ENCODE measurements around the gene CHD5. TPM values are rescaled to one million over a fixed set of nuclear protein-coding genes. Genes with fewer than 3 reads are reported as not detected.

The CHD5 gene
- total RNA-seq, 6 experiments from 2014 or later, result not detected

DNA sequence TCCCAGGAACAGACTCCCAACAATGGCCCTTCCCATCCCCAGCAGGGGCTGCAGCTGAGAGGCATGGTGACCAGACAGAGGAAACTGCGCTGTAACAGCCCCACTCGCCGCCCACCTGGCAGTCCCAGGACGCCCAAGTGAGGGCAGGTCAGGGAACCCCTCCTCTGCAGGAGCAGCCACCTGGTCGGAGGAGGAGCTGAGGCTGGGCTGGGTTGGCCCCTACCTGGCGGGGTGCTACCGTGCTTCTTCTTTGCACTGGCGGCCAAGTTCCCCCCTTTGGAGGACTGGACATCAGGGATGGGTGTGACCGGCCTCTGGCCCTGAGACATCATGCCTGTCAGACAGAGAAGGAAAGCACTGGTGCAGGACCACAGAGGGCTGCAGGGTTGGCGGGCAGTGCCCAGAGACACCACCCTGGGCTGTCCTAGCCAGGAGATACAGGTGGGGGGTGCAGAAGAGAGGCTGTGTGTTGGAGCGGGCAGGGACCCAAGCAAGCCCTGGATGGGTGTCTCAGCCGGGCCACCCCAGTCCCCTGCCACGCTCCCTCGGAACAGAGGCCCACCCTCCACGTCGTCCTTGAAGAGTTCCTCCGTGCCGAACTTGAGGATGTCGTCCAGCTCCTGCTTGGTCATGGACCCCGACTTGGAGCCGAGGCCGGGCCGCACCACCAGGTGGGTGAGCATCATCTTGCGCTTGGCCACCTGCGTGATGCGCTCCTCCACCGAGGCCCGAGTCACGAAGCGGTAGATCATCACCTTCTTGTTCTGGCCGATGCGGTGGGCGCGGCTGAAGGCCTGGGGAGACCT, 51.6 kb downstream of the CHD5 start:
- Histone ChIP-seq H3K9me3 (no peaks in the 10 kb centered on the region), H3K27me3 (no peaks in the 10 kb centered on the region), H3K4me1 (no peaks in the 10 kb centered on the region), H3K4me3 (no peak overlapping the region), H3K36me3 (no peaks in the 10 kb centered on the region), H3K27ac (no peak overlapping the region)
- intact Hi-C loops (cut with DNase I), result no loop called here
- no peak for TF ChIP-seq POLR2A (IDR thresholded peaks at IDR 0.05)
- TF ChIP-seq CTCF (IDR thresholded peaks at IDR 0.05), result no peak
- WGBS (ENCODE audit: insufficient coverage, low coverage, low lambda C conversion rate, missing lambda C conversion rate), result 96% methylated on average over 10 of the region's 34 CpGs
- ATAC-seq (no peak), DNase-seq (peak in 2 of 3 donors; percentile 15 to 44)

DNA sequence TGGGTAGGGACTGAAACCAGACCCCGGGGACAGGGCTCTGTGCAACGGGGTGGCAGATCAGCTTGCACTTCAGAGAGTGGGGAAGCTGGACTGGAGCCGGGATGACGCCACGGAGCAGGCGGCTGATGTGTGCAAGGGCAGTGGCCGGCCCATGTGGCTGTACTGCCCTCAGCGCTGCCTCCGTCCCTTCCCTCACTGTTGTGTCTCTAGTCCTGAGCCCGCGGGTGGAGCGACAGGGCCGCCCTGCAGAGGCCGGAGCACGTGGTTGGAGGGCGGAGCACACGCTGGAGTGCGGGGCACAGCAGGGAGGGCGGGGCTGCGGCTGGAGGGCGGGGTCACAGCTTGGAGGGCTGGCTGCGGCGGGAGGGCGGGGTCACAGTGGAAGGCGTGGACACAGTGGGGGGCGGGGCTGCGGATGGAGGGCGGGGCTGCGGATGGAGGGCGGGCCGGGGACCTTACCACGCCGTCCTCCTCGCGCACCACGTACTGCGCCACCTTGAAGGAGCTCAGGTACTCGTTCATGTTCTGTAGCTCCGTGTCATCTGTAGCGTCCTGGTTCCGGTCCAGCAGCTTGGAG, 52.4 kb downstream of the CHD5 start:
- Histone ChIP-seq H3K4me3 (no peak overlapping the region), H3K27me3 (no peaks in the 10 kb centered on the region), H3K27ac (no peak overlapping the region), H3K9me3 (no peaks in the 10 kb centered on the region), H3K36me3 (no peaks in the 10 kb centered on the region), H3K4me1 (no peaks in the 10 kb centered on the region)
- intact Hi-C loops (cut with DNase I), result no loop called here
- 71% methylated on average over 2 of the region's 41 CpGs for WGBS (ENCODE audit: insufficient coverage, low coverage, low lambda C conversion rate, missing lambda C conversion rate)
- ATAC-seq, result peak; percentile 72 to 92 (median 84)
- DNase-seq, result peak; percentile 59 to 77 (median 67)
- no peak for TF ChIP-seq POLR2A (IDR thresholded peaks at IDR 0.05)
- no peak for TF ChIP-seq CTCF (IDR thresholded peaks at IDR 0.05)

DNA sequence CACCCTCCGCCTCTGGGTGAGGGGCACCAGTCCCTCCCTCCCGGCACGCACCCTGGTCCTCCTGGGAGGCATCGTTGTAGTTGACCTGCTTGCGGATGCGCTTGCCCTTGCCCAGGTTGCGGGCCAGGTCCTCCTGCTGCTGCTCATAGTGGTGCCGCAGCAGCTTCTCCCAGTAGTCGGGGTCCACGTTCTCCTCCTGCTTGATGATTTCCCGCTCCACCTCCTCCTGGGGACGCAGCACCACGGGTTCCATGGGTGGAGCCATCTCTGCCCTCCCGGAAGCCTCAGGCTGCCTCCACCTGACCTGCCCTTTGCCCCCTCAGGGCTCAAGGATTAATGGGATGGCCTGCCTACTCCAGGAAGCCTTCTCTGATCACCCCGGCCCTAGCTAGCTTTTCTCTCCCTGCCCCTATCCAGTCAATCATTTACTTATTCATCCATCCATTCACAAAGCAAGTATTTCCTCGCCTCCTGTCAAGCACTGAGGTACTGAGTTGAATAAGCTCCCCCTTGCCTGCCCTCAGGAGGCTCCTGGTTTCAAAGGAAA, 53.5 kb downstream of the CHD5 start:
- Histone ChIP-seq H3K4me3 (no peak overlapping the region), H3K4me1 (no peaks in the 10 kb centered on the region), H3K9me3 (no peaks in the 10 kb centered on the region), H3K27me3 (no peaks in the 10 kb centered on the region), H3K36me3 (no peaks in the 10 kb centered on the region), H3K27ac (no peak overlapping the region)
- WGBS (ENCODE audit: insufficient coverage, low coverage, low lambda C conversion rate, missing lambda C conversion rate), result 83% methylated on average over 11 of the region's 16 CpGs
- TF ChIP-seq POLR2A (IDR thresholded peaks at IDR 0.05) (no peak), CTCF (IDR thresholded peaks at IDR 0.05) (no peak)
- ATAC-seq, result no peak
- peak in 1 of 3 donors; percentile 32 for DNase-seq
- intact Hi-C loops (cut with DNase I), result no loop called here

DNA sequence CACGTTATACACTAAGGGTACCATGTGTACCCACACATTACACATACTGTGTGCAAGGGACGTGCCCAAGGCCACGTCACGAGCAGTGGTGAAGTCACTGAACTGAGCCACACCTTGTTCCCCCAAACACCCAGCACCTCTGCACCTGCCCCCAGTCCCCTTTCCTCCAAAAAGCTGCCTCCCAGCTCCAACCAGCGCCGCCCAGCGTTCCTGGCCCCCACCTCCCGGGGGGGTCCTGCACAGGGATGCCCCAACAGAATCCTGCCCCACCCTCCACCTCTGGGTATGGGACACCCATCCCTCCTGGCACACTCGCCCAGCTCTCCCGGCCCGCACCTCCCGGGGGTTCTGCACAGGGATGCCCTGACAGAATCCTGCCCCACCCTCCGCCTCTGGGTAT, 54.1 kb downstream of the CHD5 start:
- Histone ChIP-seq H3K4me3 (no peak overlapping the region), H3K27ac (no peak overlapping the region), H3K27me3 (no peaks in the 10 kb centered on the region), H3K4me1 (no peaks in the 10 kb centered on the region), H3K36me3 (no peaks in the 10 kb centered on the region), H3K9me3 (no peaks in the 10 kb centered on the region)
- no peak for TF ChIP-seq CTCF (IDR thresholded peaks at IDR 0.05)
- no peak for TF ChIP-seq POLR2A (IDR thresholded peaks at IDR 0.05)
- peak in 1 of 3 donors; percentile 30 for DNase-seq
- no peak for ATAC-seq
- WGBS (ENCODE audit: insufficient coverage, low coverage, low lambda C conversion rate, missing lambda C conversion rate), result 50% methylated on average over 7 of the region's 13 CpGs
- intact Hi-C loops (cut with DNase I), result no loop called here
